Measurements from ENCODE around the gene PTPRN.

- no peak for TF ChIP-seq GATA2 (IDR thresholded peaks at IDR 0.05; ENCODE audit: low read depth, low read length)
- TF ChIP-seq GATA3 (IDR thresholded peaks at IDR 0.05; ENCODE audit: low read depth, low read length): no peak
These were observed 27.6 kb downstream of the PTPRN start for GRCh38 chr2:219281588-219281987.

Data from SH-SY5Y (cell line).